Sigmoid colon (tissue), 7 donors: Measurements from ENCODE around the gene DIAPH2. TPM values are rescaled to one million over a fixed set of nuclear protein-coding genes. Genes with fewer than 3 reads are reported as not detected.

ENCODE experiments used
- DNase-seq: peaks from one replicate; pipeline ENCODE4 v3.0.0-alpha.2; 2019
- H3K27ac ChIP-seq, 4 donors: fragments of 200-600 bp; sonication (generic); one replicate each; pipeline ENCODE4 v1.5.1; 2016 to 2019; ENCODE audit warnings: mild to moderate bottlenecking in 1 of 4
- H3K27me3 ChIP-seq, 3 donors: fragments of 200-600 bp; sonication (generic); one replicate each; pipeline ENCODE4 v1.5.1; 2019; ENCODE audit warnings: mild to moderate bottlenecking in 1 of 3
- H3K36me3 ChIP-seq, 4 donors: fragments of 200-600 bp; sonication (generic); one replicate each; pipeline ENCODE4 v1.5.1; 2016 to 2019
- H3K4me1 ChIP-seq, 4 donors: fragments of 200-600 bp; sonication (generic); one replicate each; pipeline ENCODE4 v1.5.1; 2017 to 2019
- H3K4me3 ChIP-seq, 4 donors: fragments of 200-600 bp; sonication (generic); one replicate each; pipeline ENCODE4 v1.5.1; 2017 to 2019; ENCODE audit warnings: mild to moderate bottlenecking in 2 of 4, moderate library complexity in 1 of 4
- H3K9me3 ChIP-seq, 4 donors: fragments of 200-600 bp in 3 of 4; sonication (generic) in 3 of 4; one replicate each; pipeline versions ENCODE4 v1.5.1 to v1.6.1; 2013 to 2019
- EP300 ChIP-seq, 4 donors: sonication (generic); formaldehyde crosslinking; IDR thresholded peaks; one replicate each; pipeline ENCODE4 v1.6.1; 2017; ENCODE audit warnings: antibody characterized with exemption in 4 of 4
- POLR2A ChIP-seq, 2 donors: fragments of 450-650 bp; IDR thresholded peaks; one replicate each; pipeline ENCODE4 v1.6.1; 2016; ENCODE audit warnings: antibody characterized with exemption in 2 of 2, mild to moderate bottlenecking in 2 of 2, moderate library complexity in 2 of 2
- POLR2AphosphoS5 ChIP-seq, 4 donors: sonication (generic); formaldehyde crosslinking; IDR thresholded peaks; one replicate each; pipeline ENCODE4 v1.6.1; 2017; ENCODE audit warnings: antibody characterized with exemption in 4 of 4
- WGBS, 2 donors: extraction: QIAGEN DNeasy Blood & Tissue Kit; methylation state at CpG; one replicate each; pipeline ENCODE4 v1.1.7; 2013; 5-methylcytosine and 5-hydroxymethylcytosine counted together
- intact Hi-C: fragments of 100-400 bp; cut with DNase I; formaldehyde crosslinking; loops from one replicate; pipeline ENCODE4 v1.15.1; 2023
- polyA plus RNA-seq, 3 donors: library from polyadenylated mRNA; stranded (reverse); fragments of 200-250 nt; gene quantifications; one replicate each; pipeline ENCODE4 v1.2.3, GENCODE V29; 2013
- total RNA-seq, 4 donors: library from RNA; depleted of rRNA; stranded (reverse); fragments of >200 nt; gene quantifications; one replicate each; pipeline ENCODE4 v1.1.0, GENCODE V29; 2016
- TF ChIP-seq, protein P1 (sequence below), 4 experiments: fragments of 450-650 bp in 3 of 4; fragments of 200-600 bp in 1 of 4; IDR thresholded peaks; one replicate each; pipeline ENCODE4 v1.5.1; 2016 to 2019; ENCODE audit warnings: antibody characterized with exemption in 4 of 4, mild to moderate bottlenecking in 3 of 4, moderate library complexity in 2 of 4
- donor health status: healthy with polysubstance abuse.
- donor health status: Bipolar disorder and iron deficiency.
- donor health status: healthy.

The DIAPH2 gene
- total and polyA plus RNA-seq, 7 donors: 6.6 to 31.3 (median 21.7) TPM

DNA sequence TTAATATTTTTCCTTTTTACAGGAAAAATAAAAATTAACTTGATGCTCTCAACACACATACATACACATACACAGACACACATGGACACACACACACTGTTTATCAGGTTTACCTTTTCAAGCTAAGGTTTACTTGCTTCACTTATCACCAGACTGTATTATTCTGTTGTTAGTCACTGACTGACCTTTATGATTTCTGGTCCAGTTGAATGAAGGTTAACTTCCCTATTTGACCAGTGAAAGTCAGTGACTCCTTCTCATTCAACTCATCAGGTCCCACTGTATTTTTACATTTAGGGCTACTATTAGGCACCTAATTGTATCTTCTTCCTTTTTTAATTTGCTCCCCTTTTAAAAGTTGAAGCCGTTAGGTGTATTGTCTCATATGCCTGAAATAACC is 16.0 kb downstream of the DIAPH2 start:
- Histone ChIP-seq H3K36me3 (no peaks in the 10 kb centered on the region), H3K27ac (no peak overlapping the region), H3K27me3 (no peaks in the 10 kb centered on the region), H3K4me3 (no peak overlapping the region), H3K4me1 (no peaks in the 10 kb centered on the region), H3K9me3 (no peaks in the 10 kb centered on the region)
- intact Hi-C loops: no loop called here
- DNase-seq: no peak
- 94 to 97% methylated on average over 1 of the region's 1 CpG for WGBS, 2 donors
- TF ChIP-seq, protein P1, sequence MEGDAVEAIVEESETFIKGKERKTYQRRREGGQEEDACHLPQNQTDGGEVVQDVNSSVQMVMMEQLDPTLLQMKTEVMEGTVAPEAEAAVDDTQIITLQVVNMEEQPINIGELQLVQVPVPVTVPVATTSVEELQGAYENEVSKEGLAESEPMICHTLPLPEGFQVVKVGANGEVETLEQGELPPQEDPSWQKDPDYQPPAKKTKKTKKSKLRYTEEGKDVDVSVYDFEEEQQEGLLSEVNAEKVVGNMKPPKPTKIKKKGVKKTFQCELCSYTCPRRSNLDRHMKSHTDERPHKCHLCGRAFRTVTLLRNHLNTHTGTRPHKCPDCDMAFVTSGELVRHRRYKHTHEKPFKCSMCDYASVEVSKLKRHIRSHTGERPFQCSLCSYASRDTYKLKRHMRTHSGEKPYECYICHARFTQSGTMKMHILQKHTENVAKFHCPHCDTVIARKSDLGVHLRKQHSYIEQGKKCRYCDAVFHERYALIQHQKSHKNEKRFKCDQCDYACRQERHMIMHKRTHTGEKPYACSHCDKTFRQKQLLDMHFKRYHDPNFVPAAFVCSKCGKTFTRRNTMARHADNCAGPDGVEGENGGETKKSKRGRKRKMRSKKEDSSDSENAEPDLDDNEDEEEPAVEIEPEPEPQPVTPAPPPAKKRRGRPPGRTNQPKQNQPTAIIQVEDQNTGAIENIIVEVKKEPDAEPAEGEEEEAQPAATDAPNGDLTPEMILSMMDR (IDR thresholded peaks at IDR 0.05): no peak
- no peak for TF ChIP-seq POLR2AphosphoS5 (IDR thresholded peaks at IDR 0.05)
- TF ChIP-seq POLR2A (IDR thresholded peaks at IDR 0.05): no peak
- no peak for TF ChIP-seq EP300 (IDR thresholded peaks at IDR 0.05)

DNA sequence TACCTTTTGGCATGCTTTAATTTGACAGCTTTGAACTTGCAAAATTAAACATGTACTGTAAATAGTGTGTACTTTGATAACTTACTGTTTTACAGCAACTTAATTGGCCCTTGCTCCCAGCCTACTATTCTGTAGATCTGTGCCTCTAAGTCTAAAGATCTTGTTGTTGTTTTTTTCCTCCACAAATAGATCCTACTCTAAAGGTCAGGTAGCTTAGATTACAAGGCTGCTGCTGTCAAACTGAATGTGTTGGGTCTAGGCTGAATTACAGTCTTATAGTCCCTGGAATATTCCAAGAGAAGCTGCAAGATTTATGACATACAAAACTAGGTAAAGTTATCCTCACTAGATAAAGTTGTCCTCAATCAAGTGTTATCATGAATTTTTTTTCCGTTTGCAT is 18.7 kb downstream of the DIAPH2 start:
- H3K27ac ChIP-seq: no peak overlapping the region
- H3K36me3 ChIP-seq: no peaks in the 10 kb centered on the region
- no peaks in the 10 kb centered on the region for H3K4me1 ChIP-seq
- no peaks in the 10 kb centered on the region for H3K9me3 ChIP-seq
- H3K4me3 ChIP-seq: no peak overlapping the region
- intact Hi-C loops: no loop called here
- DNase-seq: no peak
- TF ChIP-seq POLR2A (IDR thresholded peaks at IDR 0.05): no peak
- no peak for TF ChIP-seq EP300 (IDR thresholded peaks at IDR 0.05)
- no peak for TF ChIP-seq POLR2AphosphoS5 (IDR thresholded peaks at IDR 0.05)
- H3K27me3 ChIP-seq: no peaks in the 10 kb centered on the region
- 48 to 82% methylated on average over 1 of the region's 1 CpG for WGBS, 2 donors

DNA sequence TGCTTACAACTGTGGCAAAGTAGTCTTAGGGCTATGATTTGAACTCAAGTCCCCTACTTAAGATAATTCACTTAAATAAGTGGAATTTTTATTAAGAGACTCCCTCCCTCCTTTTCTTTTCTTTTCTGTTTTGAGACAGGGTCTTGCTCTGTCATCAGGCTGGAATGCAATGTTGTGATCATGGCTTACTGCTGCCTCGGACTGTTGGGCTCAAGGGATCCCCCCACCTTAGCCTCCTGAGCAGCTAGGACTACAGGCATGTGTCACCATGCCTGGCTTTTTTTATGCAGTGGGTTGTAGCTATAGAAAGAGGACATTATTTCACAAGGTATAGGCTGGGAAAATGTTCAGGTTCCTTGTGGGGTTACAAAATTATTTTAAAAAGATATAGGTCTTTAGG is 19.2 kb downstream of the DIAPH2 start:
- H3K27me3 ChIP-seq: no peaks in the 10 kb centered on the region
- H3K9me3 ChIP-seq: no peaks in the 10 kb centered on the region
- intact Hi-C loops: no loop called here
- DNase-seq: no peak
- no peaks in the 10 kb centered on the region for H3K36me3 ChIP-seq
- H3K27ac ChIP-seq: no peak overlapping the region
- TF ChIP-seq POLR2AphosphoS5 (IDR thresholded peaks at IDR 0.05) (no peak), POLR2A (IDR thresholded peaks at IDR 0.05) (no peak), EP300 (IDR thresholded peaks at IDR 0.05) (no peak)
- no peak overlapping the region for H3K4me3 ChIP-seq
- H3K4me1 ChIP-seq: no peaks in the 10 kb centered on the region
- WGBS, 2 donors: 73 to 80% methylated on average over 1 of the region's 1 CpG

DNA sequence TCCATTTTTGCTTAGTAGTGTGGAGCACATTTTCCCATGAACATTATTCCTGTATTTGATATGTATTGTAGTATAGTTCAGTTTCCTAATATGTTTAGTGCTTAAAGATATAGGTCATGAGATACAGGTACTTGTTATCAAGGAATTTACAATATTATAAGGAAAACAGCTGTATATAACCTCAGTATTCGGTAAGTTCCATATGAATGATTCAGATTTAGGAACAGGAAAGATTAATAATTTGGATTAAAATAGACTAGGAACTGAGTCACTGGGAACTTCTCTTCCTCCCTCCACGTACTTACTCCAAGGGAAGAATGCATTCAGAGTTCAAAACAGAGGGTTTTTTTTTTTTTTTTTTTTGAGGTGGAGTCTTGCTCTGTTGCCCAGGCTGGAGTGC is 20.0 kb downstream of the DIAPH2 start:
- intact Hi-C loops: no loop called here
- TF ChIP-seq POLR2AphosphoS5 (IDR thresholded peaks at IDR 0.05): no peak
- no peaks in the 10 kb centered on the region for H3K36me3 ChIP-seq
- no peak overlapping the region for H3K27ac ChIP-seq
- H3K4me1 ChIP-seq: no peaks in the 10 kb centered on the region
- H3K27me3 ChIP-seq: no peaks in the 10 kb centered on the region
- H3K9me3 ChIP-seq: no peaks in the 10 kb centered on the region
- no peak overlapping the region for H3K4me3 ChIP-seq
- 80 to 96% methylated on average over 2 of the region's 2 CpGs for WGBS, 2 donors
- DNase-seq: no peak

DNA sequence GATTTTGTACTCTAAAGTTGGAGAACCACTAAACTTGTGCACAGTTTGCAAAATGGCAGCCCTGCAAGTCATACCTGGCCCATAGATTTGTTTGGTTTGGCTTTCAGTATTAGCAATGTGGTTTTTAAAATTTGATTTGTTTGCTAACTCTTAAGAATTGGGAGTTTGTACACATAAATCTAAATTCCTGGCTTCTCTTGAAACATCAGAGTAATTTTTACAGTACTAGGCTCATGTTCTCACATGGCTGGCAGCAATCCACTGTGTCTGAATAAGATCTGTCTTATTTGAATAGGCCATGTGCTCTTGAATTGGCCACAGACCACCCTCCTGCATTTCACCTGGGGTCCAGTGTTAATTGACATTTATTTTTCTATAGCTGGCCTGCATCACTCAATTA is 21.3 kb downstream of the DIAPH2 start:
- H3K27ac ChIP-seq: no peak overlapping the region
- no peaks in the 10 kb centered on the region for H3K27me3 ChIP-seq
- intact Hi-C loops: no loop called here
- H3K36me3 ChIP-seq: no peaks in the 10 kb centered on the region
- no peaks in the 10 kb centered on the region for H3K9me3 ChIP-seq
- no peak for DNase-seq
- no peak for TF ChIP-seq EP300 (IDR thresholded peaks at IDR 0.05)
- no peak for TF ChIP-seq POLR2AphosphoS5 (IDR thresholded peaks at IDR 0.05)
- TF ChIP-seq POLR2A (IDR thresholded peaks at IDR 0.05): no peak
- TF ChIP-seq, protein P1 (IDR thresholded peaks at IDR 0.05): no peak
- no peak overlapping the region for H3K4me3 ChIP-seq
- H3K4me1 ChIP-seq: no peaks in the 10 kb centered on the region

DNA sequence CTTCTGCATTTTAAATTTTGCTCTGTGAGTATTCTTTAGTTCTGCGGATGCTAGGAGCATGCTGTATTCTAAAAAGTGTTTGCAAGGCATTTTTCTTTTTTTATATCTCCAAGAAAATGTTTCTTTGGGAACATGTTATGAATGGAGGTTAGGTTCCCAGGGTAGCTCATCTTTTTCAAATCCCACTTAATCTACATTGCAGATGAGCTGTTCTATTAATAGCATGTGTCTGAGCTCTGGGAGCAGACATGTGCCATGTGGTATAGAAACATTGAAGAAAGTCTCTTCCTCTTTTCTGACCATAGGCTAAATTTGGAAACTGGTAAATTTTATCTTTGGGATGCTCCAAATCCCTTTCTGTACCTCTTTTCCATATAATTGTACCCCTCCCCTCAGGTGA is 23.2 kb downstream of the DIAPH2 start:
- Histone ChIP-seq H3K27me3 (no peaks in the 10 kb centered on the region), H3K4me1 (no peaks in the 10 kb centered on the region), H3K9me3 (no peaks in the 10 kb centered on the region), H3K4me3 (no peak overlapping the region), H3K27ac (no peak overlapping the region), H3K36me3 (no peaks in the 10 kb centered on the region)
- intact Hi-C loops: no loop called here
- DNase-seq: no peak
- TF ChIP-seq EP300 (IDR thresholded peaks at IDR 0.05): no peak
- TF ChIP-seq POLR2A (IDR thresholded peaks at IDR 0.05): no peak
- TF ChIP-seq, protein P1 (IDR thresholded peaks at IDR 0.05): no peak
- TF ChIP-seq POLR2AphosphoS5 (IDR thresholded peaks at IDR 0.05): no peak
- WGBS, 2 donors: 53 to 92% methylated on average over 1 of the region's 1 CpG
